Pancreas (tissue), 10 donors: ENCODE measurements around the gene PFN2. TPM values are rescaled to one million over a fixed set of nuclear protein-coding genes. Genes with fewer than 3 reads are reported as not detected.
A peak's percentile ranks its signal among the peaks of the same experiment; 100 is the strongest.

Experiments
- ATAC-seq, 4 donors: fragments of 200-7000 bp; cut with Tn5 transposase; one replicate each; pipeline versions ENCODE4 v1.8.0 to v1.9.1; 2020; ENCODE audit warnings: mild to moderate bottlenecking in 4 of 4, moderate library complexity in 4 of 4
- DNase-seq, 6 donors: peaks; one replicate each; pipeline ENCODE4 v3.0.0-alpha.2; 2020
- FAIRE-seq: peaks from 2 replicates; lab custom pipeline; 2012; peaks lifted over from hg19 to GRCh38; lab: Jason Lieb, UNC
- H3K27ac ChIP-seq, 4 donors: fragments of 200-600 bp; sonication (generic); 1 replicate in 3 of 4; 2 replicates in 1 of 4; pipeline versions ENCODE4 v1.5.0 to v1.8.0; 2020
- H3K27me3 ChIP-seq, 4 donors: fragments of 200-600 bp; one replicate each; pipeline ENCODE4 v1.8.0; 2021
- H3K36me3 ChIP-seq, 3 donors: fragments of 200-600 bp; sonication (generic) in 1 of 3; one replicate each; pipeline versions ENCODE4 v1.5.0 to v1.8.0; 2020 to 2021
- H3K4me1 ChIP-seq, 3 donors: fragments of 200-600 bp; one replicate each; pipeline ENCODE4 v1.8.0; 2021
- H3K4me3 ChIP-seq, 4 donors: fragments of 200-600 bp; sonication (generic) in 2 of 4; one replicate each; pipeline versions ENCODE4 v1.5.0 to v1.8.0; 2020 to 2021
- H3K9me3 ChIP-seq, 4 donors: fragments of 200-600 bp; one replicate each; pipeline ENCODE4 v1.8.0; 2021
- CTCF ChIP-seq, 4 donors: fragments of 200-600 bp; sonication (generic) in 3 of 4; IDR thresholded peaks; one replicate each; pipeline versions ENCODE4 v1.5.0 to v1.8.0; 2021; ENCODE audit warnings: antibody characterized with exemption in 4 of 4
- WGBS, 2 donors: extraction: QIAGEN DNeasy Blood & Tissue Kit; methylation state at CpG; one replicate each; pipeline ENCODE4 v1.1.7; 2013; 5-methylcytosine and 5-hydroxymethylcytosine counted together
- intact Hi-C, 3 donors: fragments of 100-400 bp; cut with DNase I; formaldehyde crosslinking; loops; one replicate each; pipeline versions ENCODE4 v1.11.1 to v1.14.2; 2022
- polyA plus RNA-seq, 2 donors: library from polyadenylated mRNA; stranded (reverse); fragments of 200-250 nt; gene quantifications; one replicate each; pipeline ENCODE4 v1.2.3, GENCODE V29; 2013
- total RNA-seq, 6 donors: library from RNA; stranded (reverse); fragmentation: NEBNext Ultra II Directional in 4 of 6; extraction: Animal tissue kit (Norgen Biotek cat#: 25700) in 4 of 6; gene quantifications; one replicate each; pipeline versions ENCODE4 v1.2.1 to v1.2.4, GENCODE V29; 2021 to 2023
- donor health status: healthy with polysubstance abuse.
- donor health status: DM: no; HTN: no; CAD: no; lungs with moderate emphysema.
- donor health status: DM: no; HTN: no; CAD: no.
- donor health status: control.
- donor health status: control.
- donor health status: Bipolar disorder and iron deficiency.
- donor health status: DM: yes; HTN: yes; CAD: no.
- donor health status: DM: no; HTN: no; CAD: no.
- donor health status: DM: no; HTN: no; CAD: no.
- donor health status: DM: yes; HTN: yes; CAD: no.

PFN2 gene
- total and polyA plus RNA-seq, 8 donors, result 31.8 to 109 (median 33.5) TPM

GRCh38 chr3:149936812-149937230, 33.9 kb downstream of the PFN2 start:
- TF ChIP-seq CTCF (IDR thresholded peaks at IDR 0.05), result peak; percentile 22 to 55 (median 40)
- Histone ChIP-seq H3K4me3 (no peak overlapping the region), H3K9me3 (no peaks in the 10 kb centered on the region), H3K27me3 (no peaks in the 10 kb centered on the region), H3K36me3 (no peaks in the 10 kb centered on the region), H3K4me1 (no peaks in the 10 kb centered on the region), H3K27ac (no peak overlapping the region)
- DNase-seq (peak; percentile 18 to 63 (median 26)), ATAC-seq (peak; percentile 75 to 94 (median 90)), FAIRE-seq (no peak)
- intact Hi-C loops, result no loop called here
- WGBS, 2 donors, result 21 to 25% methylated on average over 7 of the region's 7 CpGs

GRCh38 chr3:149934524-149934923, 36.2 kb downstream of the PFN2 start:
- H3K9me3 ChIP-seq, result no peaks in the 10 kb centered on the region
- intact Hi-C loops, result no loop called here
- ATAC-seq, result peak in 3 of 4 donors; percentile 57 to 83 (median 63)
- H3K27ac ChIP-seq, result no peak overlapping the region
- no peaks in the 10 kb centered on the region for H3K4me1 ChIP-seq
- no peak for TF ChIP-seq CTCF (IDR thresholded peaks at IDR 0.05)
- no peaks in the 10 kb centered on the region for H3K36me3 ChIP-seq
- H3K4me3 ChIP-seq, result no peak overlapping the region
- H3K27me3 ChIP-seq, result no peaks in the 10 kb centered on the region
- no peak for FAIRE-seq
- no peak for DNase-seq

- ATAC-seq (no peak), FAIRE-seq (no peak), DNase-seq (no peak)
- Histone ChIP-seq H3K36me3 (no peaks in the 10 kb centered on the region), H3K4me3 (no peak overlapping the region), H3K4me1 (no peaks in the 10 kb centered on the region), H3K27me3 (no peaks in the 10 kb centered on the region), H3K27ac (no peak overlapping the region), H3K9me3 (no peaks in the 10 kb centered on the region)
- TF ChIP-seq CTCF (IDR thresholded peaks at IDR 0.05), result no peak
- intact Hi-C loops, result no loop called here
Observed at GRCh38 chr3:149933858-149934257, 36.8 kb downstream of the PFN2 start.

- Histone ChIP-seq H3K4me1 (no peaks in the 10 kb centered on the region), H3K4me3 (no peak overlapping the region), H3K36me3 (no peaks in the 10 kb centered on the region), H3K27me3 (no peaks in the 10 kb centered on the region), H3K9me3 (no peaks in the 10 kb centered on the region), H3K27ac (no peak overlapping the region)
- TF ChIP-seq CTCF (IDR thresholded peaks at IDR 0.05), result no peak
- FAIRE-seq (no peak), ATAC-seq (no peak), DNase-seq (no peak)
- WGBS, 2 donors, result 98 to 100% methylated on average over 1 of the region's 1 CpG
- intact Hi-C loops, result no loop called here
Observed at GRCh38 chr3:149933008-149933407, 37.7 kb downstream of the PFN2 start.

- DNase-seq (no peak), FAIRE-seq (no peak), ATAC-seq (no peak)
- TF ChIP-seq CTCF (IDR thresholded peaks at IDR 0.05), result no peak
- Histone ChIP-seq H3K4me1 (no peaks in the 10 kb centered on the region), H3K27me3 (no peaks in the 10 kb centered on the region), H3K4me3 (no peak overlapping the region), H3K27ac (no peak overlapping the region), H3K9me3 (no peaks in the 10 kb centered on the region), H3K36me3 (no peaks in the 10 kb centered on the region)
- 89 to 97% methylated on average over 3 of the region's 3 CpGs for WGBS, 2 donors
- intact Hi-C loops, result no loop called here
Observed at GRCh38 chr3:149920119-149920518, 50.6 kb downstream of the PFN2 start.
